HG02571 (cell line): ENCODE data around the gene ZNF318.
"Not testable (repeated sequence)": the region's sequence is repeated elsewhere in the genome, so short reads cannot be mapped to it uniquely, and the experiment has no call there.

Source experiments
- ATAC-seq: cut with Tn5 transposase; IDR thresholded peaks from one replicate; pipeline ENCODE4 v1.9.1; 2021; ENCODE audit warnings: mild to moderate bottlenecking, moderate library complexity; ENCODE audit not compliant: unreplicated experiment

The ZNF318 gene

DNA sequence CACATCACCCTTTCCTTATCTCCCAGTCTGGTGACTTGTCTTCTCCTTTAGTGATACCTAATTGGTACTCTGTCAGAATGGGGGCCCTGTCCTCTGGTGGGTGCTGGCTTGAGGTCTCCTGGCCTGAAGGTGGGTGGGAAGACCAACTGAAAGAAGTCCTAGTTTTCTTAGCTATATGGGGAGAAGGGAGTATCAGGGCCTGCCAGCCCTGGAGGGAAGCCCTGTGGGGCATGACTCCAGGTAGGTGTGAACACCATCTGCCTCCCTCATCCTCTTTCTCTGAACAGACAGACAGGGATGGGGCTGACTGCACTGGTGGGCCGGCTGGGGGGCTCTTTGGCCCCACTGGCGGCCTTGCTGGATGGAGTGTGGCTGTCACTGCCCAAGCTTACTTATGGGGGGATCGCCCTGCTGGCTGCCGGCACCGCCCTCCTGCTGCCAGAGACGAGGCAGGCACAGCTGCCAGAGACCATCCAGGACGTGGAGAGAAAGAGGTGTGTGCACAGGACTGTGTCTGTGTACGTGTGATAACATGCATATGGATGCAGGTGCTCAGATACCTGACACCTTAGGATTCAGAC, 65.6 kb downstream of the ZNF318 start:
- ATAC-seq, result no peak

DNA sequence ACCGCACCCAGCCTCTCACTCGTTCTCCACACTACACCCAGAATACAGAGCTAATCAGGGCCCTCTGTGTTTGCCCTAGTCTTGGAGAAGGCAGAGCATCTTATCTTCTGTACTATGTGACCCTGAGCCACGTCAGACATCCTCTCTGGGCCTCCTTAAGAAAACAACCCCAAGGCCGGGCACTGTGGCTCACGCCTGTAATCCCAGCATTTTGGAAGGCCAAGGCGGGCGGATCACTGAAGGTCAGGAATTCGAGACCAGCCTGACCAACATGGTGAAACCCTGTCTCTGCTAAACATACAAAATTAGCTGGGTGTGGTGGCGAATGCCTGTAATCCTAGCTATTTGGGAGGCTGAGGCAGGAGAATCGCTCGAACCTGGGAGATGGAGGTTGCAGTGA, 66.4 kb downstream of the ZNF318 start:
- not testable (repeated sequence) for ATAC-seq

DNA sequence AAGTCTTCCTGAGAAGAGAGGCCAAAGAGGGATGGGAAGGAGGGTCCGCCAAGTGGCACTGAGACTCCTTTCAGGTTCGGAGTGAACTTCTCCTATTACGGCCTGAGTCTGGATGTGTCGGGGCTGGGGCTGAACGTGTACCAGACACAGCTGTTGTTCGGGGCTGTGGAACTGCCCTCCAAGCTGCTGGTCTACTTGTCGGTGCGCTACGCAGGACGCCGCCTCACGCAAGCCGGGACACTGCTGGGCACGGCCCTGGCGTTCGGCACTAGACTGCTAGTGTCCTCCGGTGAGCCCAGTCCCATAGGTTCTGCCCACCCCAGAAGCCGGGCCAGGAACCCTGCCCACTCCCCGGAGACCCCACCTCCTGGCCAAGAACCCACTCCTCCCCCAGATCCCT, 67.3 kb downstream of the ZNF318 start:
- no peak for ATAC-seq

DNA sequence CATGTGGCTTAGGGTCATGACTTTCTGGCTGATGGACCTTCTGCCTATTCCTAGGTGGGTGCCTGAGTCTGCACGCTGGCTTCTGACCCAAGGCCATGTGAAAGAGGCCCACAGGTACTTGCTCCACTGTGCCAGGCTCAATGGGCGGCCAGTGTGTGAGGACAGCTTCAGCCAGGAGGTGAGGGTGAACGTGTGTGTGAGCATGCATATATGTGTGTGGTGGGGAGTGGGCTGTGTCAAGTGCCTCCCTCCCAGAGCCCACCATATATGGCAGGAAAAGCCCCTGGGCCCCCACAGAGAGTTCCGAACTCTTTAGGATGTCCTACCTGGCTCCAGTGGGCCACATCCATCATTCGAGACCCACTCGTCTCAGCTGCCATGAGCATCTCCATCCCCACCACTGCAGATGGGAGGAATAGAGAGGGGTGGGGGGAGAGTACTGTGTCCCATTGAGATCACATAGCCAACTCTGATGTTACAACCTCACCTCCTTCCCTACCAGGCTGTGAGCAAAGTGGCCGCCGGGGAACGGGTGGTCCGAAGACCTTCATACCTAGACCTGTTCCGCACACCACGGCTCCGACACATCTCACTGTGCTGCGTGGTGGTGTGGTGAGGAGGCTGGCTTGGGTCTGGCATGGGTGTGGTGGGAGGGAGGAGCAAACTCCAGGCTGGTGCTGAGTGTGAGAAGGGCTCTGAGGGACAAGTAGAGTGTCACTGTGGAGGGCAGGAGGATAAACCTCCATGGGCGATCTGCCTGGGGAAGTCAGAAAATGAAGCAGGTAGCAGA, 68.2 kb downstream of the ZNF318 start:
- ATAC-seq, result no peak

DNA sequence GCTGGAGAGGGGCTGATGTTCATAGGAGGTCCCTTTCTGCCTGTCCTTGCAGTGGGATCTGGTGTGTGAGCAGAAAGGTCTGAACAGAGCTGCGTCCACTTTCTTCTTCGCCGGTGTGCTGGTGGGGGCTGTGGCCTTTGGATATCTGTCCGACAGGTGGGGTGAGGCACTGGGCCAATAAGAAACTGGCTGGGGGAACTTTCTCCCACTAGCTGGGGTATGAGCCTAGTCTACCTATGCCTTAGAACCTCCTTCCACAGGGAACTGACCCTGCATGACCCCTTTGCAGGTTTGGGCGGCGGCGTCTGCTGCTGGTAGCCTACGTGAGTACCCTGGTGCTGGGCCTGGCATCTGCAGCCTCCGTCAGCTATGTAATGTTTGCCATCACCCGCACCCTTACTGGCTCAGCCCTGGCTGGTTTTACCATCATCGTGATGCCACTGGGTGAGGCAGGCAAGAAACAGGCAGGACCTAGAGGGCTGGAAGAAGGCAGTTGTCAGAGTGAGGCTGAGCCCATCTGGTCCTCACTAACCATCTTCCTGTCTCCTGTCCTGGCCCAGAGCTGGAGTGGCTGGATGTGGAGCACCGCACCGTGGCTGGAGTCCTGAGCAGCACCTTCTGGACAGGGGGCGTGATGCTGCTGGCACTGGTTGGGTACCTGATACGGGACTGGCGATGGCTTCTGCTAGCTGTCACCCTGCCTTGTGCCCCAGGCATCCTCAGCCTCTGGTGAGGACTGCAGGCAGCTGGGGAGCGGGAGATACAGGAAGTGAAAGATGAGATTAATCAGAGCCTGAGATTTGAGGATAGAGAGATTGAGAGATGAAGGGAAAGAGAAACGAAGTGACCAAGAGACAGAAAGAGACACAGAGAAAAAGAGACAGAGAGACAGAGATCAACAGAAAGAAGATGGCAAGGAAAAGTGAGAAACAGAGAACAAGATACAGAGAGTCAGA, 69.8 kb downstream of the ZNF318 start:
- no peak for ATAC-seq

DNA sequence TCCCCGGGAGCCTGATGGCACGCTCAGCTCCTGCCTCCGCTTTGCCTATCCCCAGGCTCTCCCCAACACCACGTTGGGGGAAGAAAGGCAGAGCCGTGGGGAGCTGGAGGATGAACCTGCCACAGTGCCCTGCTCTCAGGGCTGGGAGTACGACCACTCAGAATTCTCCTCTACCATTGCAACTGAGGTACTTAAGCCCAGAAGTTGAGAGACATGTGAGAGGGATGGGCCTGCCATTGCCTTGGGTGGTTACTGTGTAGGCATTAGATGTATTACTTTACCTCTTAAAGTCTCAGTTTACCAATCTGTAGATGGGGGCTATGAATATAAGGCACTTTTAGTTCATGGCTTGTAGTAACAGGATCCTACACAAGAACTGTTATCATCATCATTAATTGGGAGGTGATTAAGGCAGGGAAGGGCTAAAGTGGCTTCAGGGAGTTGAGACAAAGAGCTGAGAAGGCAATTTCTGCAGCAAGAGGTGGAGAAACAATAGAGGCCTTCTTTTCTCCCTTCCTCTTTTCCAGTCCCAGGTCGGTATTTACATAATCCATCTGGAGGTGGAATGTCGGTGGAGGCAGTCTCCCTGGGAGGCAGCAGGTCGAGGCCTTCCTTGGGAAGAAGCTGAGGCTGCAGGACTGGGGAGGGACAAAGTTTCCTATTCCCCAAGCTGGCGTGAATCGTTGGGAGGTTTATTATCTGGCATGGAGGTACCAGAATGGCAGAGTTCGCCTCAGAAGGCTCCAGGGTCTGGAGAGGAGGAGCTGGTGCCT, 70.7 kb downstream of the ZNF318 start:
- no peak for ATAC-seq

DNA sequence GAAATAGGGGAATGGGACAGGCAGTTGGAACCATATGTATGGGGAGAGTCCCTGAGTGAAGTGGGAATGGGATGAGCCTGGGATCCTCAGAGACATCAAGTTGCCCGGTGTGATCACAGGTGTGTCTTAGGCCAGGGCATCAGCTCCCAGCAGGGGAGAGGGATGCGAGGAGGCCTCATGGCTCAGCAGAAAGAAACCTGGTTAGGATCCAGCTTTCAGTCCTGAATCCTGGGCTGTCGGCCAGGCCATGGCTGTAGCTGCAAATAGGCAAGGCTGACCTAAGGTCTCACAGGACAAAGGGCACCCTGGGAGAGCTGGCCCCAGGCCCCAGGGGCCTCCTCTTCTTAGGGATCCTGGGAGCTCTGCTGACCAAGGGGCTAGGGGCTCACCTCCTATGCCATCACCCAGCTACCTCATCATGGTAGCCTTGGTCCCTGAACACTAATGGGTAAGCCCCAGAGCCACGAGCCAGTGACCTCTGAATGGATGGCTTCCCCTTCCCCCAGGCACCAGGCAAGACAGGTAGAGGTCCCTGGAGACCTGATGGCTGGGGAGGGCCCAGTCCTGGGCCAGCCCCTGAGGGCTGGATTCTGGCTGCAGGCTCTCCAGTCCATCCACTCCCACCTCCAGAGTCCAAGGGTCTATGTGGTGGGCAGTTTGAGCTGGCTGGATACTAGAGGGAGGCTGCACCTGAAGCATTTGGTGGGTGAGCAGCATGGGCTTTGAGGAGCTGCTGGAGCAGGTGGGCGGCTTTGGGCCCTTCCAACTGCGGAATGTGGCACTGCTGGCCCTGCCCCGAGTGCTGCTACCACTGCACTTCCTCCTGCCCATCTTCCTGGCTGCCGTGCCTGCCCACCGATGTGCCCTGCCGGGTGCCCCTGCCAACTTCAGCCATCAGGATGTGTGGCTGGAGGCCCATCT, 71.5 kb downstream of the ZNF318 start, which contains the start of gene SLC22A7:
Gene SLC22A7, plus strand, starts transcription at position 617 of the 921 bp plus-strand sequence. Its CDS starts 99 bp downstream, at position 716.
- no peak for ATAC-seq

DNA sequence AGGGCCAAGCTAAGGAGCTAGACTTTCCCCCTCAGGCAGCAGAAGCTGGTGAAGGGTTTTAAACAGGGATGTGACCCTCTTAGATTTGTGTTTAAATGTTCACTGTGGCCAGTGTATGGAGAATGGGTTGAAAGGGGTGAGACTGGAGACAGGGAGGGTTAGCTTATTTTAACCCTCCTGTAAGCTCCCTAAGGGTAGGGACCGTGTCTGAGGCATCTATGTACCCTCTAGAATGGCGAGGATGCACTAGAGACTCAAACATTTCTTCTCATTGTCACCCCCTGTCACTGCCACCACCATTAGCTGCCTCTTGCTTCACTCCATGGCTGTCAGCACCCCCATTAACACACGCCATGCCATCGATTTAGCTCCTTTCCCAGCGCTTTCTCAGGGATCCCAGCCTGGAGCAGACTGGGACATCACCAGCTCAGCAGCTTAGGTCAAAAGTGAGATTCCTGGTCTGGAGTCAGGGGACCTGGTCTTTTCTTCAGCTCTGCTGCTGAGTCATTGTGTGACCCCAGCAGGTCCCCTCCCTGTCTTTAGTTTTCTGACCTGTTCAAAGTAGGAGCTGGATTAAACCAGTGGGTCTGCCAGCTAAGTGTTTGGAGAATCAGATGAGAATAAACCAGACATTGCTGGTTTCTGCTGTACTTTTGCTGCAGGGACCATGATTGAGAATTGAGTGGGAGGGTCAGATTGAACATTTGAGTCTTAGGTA, 72.5 kb downstream of the ZNF318 start:
- no peak for ATAC-seq

DNA sequence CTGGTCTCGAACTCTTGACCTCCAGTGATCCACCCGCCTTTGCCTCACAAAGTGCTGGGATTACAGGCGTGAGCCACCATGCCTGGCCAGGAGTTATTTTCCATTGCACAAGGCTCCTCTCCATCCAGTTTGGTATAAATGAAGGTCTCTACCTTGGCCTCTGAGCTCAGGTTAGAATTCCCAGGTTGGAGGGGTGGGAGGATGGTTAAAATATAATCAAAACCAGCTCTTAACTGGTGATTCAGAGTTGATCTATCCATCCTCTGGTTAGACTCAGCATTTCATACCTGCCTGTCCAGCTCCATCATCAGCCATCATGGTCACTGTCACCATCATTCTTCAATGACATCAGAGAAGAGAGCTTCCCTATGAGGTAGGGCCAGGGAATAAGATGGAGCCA, 74.0 kb downstream of the ZNF318 start:
- ATAC-seq, result no peak

DNA sequence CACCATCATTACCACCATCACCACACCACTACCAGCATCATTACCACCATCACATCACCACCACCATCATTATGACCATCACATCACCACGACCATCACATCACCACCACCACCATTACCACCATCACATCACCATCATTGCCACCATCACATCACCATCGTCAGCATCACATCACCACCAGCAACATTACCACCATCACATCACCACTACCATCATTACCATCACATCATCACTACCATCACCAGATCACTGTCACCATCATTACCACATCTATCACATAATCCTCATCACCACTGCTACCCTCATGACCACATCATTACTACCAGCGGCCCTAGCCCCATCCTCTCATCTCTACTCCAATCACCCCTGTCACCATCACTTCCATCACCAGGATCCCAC, 74.9 kb downstream of the ZNF318 start:
- no peak for ATAC-seq

DNA sequence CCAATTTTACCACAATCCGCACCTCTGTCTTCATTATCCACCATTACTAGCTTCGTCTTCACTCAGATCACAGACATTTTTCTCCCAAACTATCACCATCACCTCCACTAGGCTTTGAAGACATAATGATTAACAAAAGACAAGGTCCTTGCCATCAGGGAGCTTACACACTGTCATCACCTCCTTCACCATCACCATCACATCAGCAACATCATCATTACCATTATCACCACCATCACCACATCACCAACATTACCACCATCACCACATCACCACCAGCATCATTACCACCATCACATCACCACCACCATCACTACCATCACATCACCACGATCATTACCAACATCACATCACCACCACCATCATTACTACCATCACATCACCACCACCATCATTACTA, 75.7 kb downstream of the ZNF318 start:
- ATAC-seq, result no peak

DNA sequence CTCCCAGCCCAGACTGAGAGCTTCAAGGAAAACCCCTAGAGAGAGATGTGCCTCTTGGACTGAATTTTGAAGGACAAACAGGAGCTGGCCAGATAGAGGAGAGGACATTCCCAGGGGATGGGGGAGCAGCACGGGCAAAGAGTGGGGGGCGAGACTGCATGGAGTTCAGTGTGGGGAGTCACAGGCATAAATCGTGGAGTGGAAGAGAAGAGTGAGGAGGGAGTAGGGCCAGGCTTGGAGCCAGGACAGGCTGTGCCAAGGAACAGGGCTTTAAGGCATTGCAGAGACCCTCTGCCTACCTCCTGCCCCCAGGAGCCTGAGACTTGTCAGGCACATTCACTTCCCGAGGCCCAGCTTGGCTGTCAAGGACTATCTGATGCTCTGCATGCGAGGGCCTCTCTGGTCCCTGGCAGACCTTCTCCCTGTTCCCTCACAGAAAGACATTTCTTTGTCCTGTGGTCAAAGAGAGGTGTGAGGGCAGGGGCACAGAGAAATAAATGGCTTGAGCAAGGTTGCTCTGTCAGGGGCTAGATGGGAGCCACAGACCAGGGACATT, 76.6 kb downstream of the ZNF318 start:
- no peak for ATAC-seq

DNA sequence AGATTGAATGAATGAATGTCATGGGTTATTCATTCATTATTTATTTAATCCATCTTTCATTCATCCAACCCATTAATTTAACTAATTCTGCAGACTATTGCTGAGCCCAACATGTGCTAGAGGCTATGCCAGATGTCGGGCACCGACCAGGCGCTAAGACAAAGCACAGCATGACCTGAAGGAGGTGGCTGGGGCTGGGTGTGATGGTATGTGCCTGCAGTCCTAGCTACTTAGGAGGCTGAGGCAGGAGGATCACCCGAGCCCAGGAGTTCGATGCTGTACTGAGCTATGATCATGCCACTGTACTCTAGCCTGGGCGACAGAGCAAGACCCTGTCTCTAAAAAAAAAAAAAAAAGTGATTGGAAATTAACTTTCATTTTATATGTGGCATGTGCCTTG, 77.1 kb downstream of the ZNF318 start:
- no peak for ATAC-seq

DNA sequence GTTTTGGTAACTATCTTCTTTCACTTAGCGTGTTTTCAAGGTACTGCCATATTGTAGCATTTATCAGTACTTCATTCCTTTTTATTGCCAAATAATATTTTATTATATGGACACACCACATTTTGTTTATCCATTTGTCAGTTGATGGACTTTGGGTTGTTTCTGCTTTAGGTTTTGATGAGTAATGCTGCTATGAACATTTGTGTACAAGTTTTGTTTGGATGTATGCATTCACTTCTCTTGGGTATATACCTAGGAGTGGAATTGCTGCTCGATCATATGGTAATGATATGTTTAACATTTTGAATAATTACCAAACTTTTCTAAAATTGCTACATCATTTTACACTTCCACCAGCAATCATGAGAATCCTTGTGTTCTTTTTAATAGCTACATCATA, 77.7 kb downstream of the ZNF318 start:
- no peak for ATAC-seq

DNA sequence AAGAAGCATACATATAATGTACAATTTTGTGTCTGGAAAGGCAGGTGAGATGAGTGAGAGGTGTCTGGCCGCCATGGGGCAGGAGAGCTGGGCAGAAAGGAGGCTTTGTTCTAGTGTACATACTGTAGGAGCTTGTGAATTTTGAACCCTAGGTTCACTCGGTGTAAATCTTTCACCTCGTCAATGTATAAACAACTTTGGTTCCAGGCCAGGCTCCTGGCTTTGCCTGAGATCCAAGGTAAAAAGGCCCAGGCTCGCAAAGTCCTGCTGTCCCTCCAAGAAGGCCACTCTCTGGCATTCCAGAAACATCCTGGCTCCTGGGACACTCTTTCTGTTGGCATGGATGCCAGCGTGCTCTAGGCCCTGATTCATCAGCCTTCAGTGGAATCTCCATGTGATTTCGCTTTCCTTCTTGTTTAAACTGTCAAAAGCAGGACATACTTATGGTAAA, 78.5 kb downstream of the ZNF318 start:
- ATAC-seq, result no peak

DNA sequence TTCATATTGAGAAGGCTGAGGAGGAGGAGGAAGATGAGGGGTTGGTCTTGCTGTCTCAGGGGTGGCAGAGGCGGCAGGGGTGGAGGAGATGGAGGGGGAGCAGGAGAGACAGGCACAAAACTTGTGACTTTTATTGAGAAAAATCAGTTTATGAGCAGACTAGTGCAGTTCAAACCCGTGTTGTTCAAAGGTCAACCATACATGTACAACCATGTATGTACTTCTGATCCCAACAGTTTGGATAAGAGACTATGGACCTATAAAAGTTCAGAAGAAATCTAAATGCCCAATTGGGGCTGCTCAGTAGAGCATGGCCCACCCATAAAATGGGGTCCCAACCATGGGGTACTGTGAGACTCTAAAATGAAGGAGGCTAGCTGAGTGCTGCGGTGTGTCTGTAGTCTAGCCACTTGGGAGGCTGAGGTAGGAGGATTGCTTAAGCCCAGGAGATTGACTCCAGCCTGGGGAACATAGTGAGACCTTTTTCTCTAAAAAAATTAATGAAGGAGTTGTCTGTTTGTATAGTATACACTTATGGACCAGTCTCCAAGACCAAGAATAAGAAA, 79.0 kb downstream of the ZNF318 start:
- ATAC-seq, result no peak

DNA sequence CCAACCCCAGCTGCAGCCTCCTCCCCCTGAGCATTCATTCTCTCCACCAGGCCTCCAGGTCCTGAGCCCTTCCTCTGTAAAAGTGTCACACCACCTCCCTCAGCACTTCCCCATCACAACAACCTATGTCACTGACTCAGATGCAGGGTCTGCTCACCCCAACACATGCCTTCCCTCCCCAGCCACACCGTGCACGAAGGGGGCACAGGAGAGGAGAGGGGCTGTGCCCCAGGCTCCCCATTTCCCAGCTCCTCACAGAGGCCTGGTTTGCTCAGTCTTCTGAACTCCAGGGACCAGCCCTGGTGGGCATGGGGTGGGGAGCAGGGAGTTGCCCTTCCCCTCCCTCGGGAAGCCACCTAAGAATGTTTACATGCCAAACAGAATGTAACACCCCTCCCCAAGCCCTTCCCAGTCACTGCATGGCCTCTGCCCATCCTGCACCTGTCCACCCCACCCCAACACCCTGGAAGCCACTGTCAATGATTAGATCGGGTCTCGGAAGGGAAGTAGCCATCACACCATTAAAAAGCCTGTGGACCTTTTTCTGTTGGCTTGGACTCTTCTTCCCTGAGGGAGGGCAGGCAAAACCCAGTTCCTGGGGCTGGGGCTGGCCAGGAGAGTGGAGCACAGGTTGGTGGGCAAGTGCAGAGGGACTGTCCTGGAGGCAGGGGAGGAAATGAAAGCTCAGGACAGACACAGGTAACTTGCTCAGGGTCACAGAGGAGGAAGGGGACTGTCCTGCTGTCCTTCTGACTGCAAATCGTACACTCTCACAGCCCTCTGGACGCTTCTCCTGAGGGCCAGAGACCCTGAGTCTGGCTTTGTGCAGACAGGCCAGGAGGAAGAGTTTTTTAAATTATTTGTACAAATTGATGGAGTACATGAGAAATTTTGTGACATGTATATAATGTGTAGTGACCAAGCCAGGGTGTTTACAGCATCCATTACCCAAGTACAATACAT, 81.4 kb downstream of the ZNF318 start:
- ATAC-seq, result no peak
